OCI-LY1 (cell line): ENCODE measurements around the gene MZB1.

Source experiments
- H2AFZ ChIP-seq: fragments of 200-600 bp; sonication (generic), shearing (Covaris generic); 2 replicates; pipeline ENCODE4 v1.6.0; 2014; ENCODE audit warnings: antibody characterized with exemption, mild to moderate bottlenecking, low read length
- H3F3A ChIP-seq: fragments of 200-600 bp; sonication (generic), shearing (Covaris generic); 2 replicates; pipeline ENCODE4 v1.6.0; 2014; ENCODE audit warnings: mild to moderate bottlenecking, antibody characterized with exemption, low read length, moderate library complexity; ENCODE audit not compliant: insufficient read depth
- H3K27ac ChIP-seq: fragments of 200-600 bp; sonication (generic); 2 replicates; pipeline ENCODE4 v1.5.1; 2014; ENCODE audit warnings: low read length, mixed run types, mild to moderate bottlenecking, low read depth; ENCODE audit not compliant: poor library complexity, severe bottlenecking
- H3K27me3 ChIP-seq: fragments of 200-600 bp; sonication (generic); 2 replicates; pipeline ENCODE4 v1.6.0; 2014; ENCODE audit warnings: antibody characterized with exemption, mild to moderate bottlenecking, low read length, moderate library complexity; ENCODE audit not compliant: insufficient read depth
- H3K36me3 ChIP-seq: fragments of 200-600 bp; sonication (generic); 2 replicates; pipeline ENCODE4 v1.6.1; 2014; ENCODE audit warnings: mild to moderate bottlenecking, antibody characterized with exemption, low read length, moderate library complexity, mixed read lengths; ENCODE audit not compliant: insufficient read depth
- H3K4me1 ChIP-seq: fragments of 200-600 bp; sonication (generic); 2 replicates; pipeline ENCODE4 v1.5.1; 2014; ENCODE audit warnings: mild to moderate bottlenecking, low read length, moderate library complexity; ENCODE audit not compliant: insufficient read depth, severe bottlenecking
- H3K4me2 ChIP-seq: fragments of 200-600 bp; sonication (generic), shearing (Covaris generic); 2 replicates; pipeline ENCODE4 v1.6.1; 2014; ENCODE audit warnings: low read length
- H3K4me3 ChIP-seq: fragments of 200-600 bp; sonication (generic); 2 replicates; pipeline ENCODE4 v1.5.1; 2014; ENCODE audit warnings: low read length, low read depth, mild to moderate bottlenecking, mixed read lengths; ENCODE audit not compliant: poor library complexity, severe bottlenecking
- H3K79me2 ChIP-seq: fragments of 200-600 bp; shearing (Covaris generic); 2 replicates; pipeline ENCODE4 v1.6.1; 2016; ENCODE audit warnings: mixed run types, low read length, mixed read lengths; ENCODE audit not compliant: insufficient read depth
- H3K9ac ChIP-seq: fragments of 200-600 bp; sonication (generic), shearing (Covaris generic); 2 replicates; pipeline ENCODE4 v1.6.1; 2014; ENCODE audit warnings: mild to moderate bottlenecking, low read length, mixed read lengths
- H3K9me2 ChIP-seq: fragments of 200-600 bp; sonication (generic), shearing (Covaris generic); 2 replicates; pipeline ENCODE4 v1.6.1; 2014; ENCODE audit warnings: low read depth, mild to moderate bottlenecking, low read length, mixed read lengths
- H3K9me3 ChIP-seq: fragments of 200-600 bp; shearing (Covaris generic); 2 replicates; pipeline ENCODE4 v1.6.1; 2014; ENCODE audit warnings: low read length, mixed read lengths
- H4K20me1 ChIP-seq: fragments of 200-600 bp; sonication (generic), shearing (Covaris generic); 2 replicates; pipeline ENCODE4 v1.6.0; 2016; ENCODE audit warnings: mild to moderate bottlenecking, low read length; ENCODE audit not compliant: insufficient read depth
- EZH2 ChIP-seq: fragments of 200-600 bp; sonication (generic), shearing (Covaris generic); IDR thresholded peaks from 2 replicates; pipeline ENCODE4 v1.8.0; 2017; ENCODE audit warnings: borderline replicate concordance, mixed run types, mild to moderate bottlenecking, antibody characterized with exemption, low read length, moderate library complexity, mixed read lengths
- TF ChIP-seq, protein P1 (sequence below): fragments of 200-600 bp; sonication (generic), shearing (Covaris generic); IDR thresholded peaks from 2 replicates; pipeline ENCODE4 v1.5.1; 2017; ENCODE audit warnings: mild to moderate bottlenecking, antibody characterized with exemption, low read length, moderate library complexity, mixed read lengths

The MZB1 gene

DNA sequence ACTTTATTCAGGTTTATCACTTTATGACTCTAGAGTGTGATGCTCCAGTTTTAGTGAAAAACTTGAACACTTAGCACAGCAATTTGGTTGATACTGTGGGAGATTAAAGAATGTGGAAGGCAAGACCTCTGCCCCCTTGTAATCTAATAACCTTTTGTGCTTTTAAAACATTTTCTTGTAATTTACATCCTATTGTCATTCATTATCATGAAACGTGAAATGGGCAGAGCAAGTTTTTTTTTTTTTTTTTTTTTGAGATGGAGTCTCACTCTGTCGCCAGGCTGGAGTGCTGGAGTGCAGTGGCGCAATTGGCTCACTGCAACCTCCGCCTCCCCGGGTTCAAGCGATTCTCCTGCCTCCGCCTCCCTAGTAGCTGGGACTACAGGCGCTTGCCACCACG lies 46.2 kb downstream of the MZB1 start:
- Histone ChIP-seq H3K79me2 (peaks cover 61% of the 10 kb centered on the region), H3K9ac (peak overlapping the region; percentile 86), H4K20me1 (no peaks in the 10 kb centered on the region; the same call in 1 of the 2 replicates), H3K4me3 (peak overlapping the region; percentile 89), H3K27me3 (no peaks in the 10 kb centered on the region), H3K4me2 (peak overlapping the region; percentile 94), H3F3A (0 out of 2 replicates have a peak, but pooled peaks cover 9% of the 10 kb centered on the region), H3K9me3 (no peaks in the 10 kb centered on the region), H3K36me3 (peaks cover 23% of the 10 kb centered on the region), H3K27ac (peak overlapping the region; percentile 91), H3K4me1 (peaks cover 40% of the 10 kb centered on the region), H3K9me2 (no peaks in the 10 kb centered on the region), H2AFZ (no peak overlapping the region)
- TF ChIP-seq, protein P1, sequence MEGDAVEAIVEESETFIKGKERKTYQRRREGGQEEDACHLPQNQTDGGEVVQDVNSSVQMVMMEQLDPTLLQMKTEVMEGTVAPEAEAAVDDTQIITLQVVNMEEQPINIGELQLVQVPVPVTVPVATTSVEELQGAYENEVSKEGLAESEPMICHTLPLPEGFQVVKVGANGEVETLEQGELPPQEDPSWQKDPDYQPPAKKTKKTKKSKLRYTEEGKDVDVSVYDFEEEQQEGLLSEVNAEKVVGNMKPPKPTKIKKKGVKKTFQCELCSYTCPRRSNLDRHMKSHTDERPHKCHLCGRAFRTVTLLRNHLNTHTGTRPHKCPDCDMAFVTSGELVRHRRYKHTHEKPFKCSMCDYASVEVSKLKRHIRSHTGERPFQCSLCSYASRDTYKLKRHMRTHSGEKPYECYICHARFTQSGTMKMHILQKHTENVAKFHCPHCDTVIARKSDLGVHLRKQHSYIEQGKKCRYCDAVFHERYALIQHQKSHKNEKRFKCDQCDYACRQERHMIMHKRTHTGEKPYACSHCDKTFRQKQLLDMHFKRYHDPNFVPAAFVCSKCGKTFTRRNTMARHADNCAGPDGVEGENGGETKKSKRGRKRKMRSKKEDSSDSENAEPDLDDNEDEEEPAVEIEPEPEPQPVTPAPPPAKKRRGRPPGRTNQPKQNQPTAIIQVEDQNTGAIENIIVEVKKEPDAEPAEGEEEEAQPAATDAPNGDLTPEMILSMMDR = no peak
- TF ChIP-seq EZH2 = no peak

DNA sequence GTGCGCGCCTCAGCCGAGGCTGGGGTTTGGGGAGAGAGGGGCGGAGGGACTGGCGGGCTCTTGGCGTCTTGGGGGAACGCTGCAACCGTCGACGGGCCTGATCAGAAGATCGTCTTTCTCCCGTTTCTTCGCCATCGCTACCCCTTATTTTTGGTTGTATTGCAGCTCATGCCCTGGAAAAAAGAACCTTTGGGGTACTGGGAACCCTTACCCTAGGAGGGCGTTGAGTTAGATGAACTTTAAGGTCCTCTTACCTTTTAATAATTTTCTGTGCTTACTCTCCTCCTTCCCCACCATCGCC lies 47.3 kb downstream of the MZB1 start:
- Histone ChIP-seq H2AFZ (no peak overlapping the region), H3K9me2 (no peaks in the 10 kb centered on the region), H3K4me1 (peaks cover 40% of the 10 kb centered on the region), H3K79me2 (peaks cover 50% of the 10 kb centered on the region), H3K36me3 (peaks cover 23% of the 10 kb centered on the region), H3K4me2 (peak overlapping the region; percentile 94), H3K27me3 (no peaks in the 10 kb centered on the region), H4K20me1 (no peaks in the 10 kb centered on the region; the same call in 1 of the 2 replicates), H3K27ac (peak overlapping the region; percentile 91), H3F3A (0 out of 2 replicates have a peak, but pooled peaks cover 9% of the 10 kb centered on the region), H3K4me3 (peak overlapping the region; percentile 89), H3K9ac (peak overlapping the region; percentile 86), H3K9me3 (no peaks in the 10 kb centered on the region)
- no peak for TF ChIP-seq EZH2
- TF ChIP-seq, protein P1 = no peak

DNA sequence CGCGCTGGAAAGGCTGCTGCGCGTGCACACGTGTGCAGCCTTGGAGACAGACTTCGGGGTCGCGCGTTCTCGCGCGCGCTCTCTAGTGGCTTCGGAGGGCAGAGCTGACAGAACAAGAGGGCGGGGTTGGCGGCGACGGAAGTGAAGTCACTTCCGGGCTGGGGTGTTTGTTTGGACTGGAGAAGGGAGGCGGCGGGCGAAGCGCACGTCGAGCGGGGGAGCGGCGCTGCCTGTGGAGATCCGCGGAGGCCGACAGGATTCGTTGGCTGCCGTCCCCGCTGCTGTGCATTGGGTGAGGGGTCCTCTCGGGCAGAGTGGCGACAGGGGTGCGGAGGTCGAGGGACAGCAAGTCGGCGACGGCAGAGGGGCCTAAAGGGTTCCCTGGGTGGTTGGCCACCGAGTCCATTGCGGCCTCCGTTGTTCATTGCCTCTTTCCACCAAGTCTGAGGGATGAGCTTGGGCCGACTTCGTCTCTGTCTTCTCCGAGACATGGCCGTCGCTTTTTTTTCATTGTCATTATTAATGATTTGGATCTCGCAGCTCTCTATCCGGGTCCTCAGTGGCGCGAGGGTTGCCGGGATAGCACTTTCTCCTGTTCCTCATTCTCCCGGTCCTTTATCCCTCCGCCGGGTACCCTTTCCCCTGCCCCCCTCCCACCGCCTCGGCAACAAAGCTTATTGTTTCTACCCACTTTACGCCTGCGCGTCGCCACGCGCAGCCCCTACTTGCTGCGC lies 47.9 kb downstream of the MZB1 start, which contains the start of gene PAIP2:
TSS of gene PAIP2 (plus strand) at position 166 of the 734 bp plus-strand sequence. CDS start 21,931 bp downstream, outside the sequence.
- peak within 1 kb of the TSS; percentile 24; the same call in 1 of the 2 replicates for H2AFZ ChIP-seq
- peaks cover 19% of the 10 kb centered on the region for H3K36me3 ChIP-seq
- 0 out of 2 replicates have a peak, but pooled peaks cover 9% of the 10 kb centered on the region for H3F3A ChIP-seq
- peaks cover 45% of the 10 kb centered on the region for H3K79me2 ChIP-seq
- H3K4me2 ChIP-seq = peak within 1 kb of the TSS; percentile 94
- TF ChIP-seq, protein P1 = peak; percentile 76
- TF ChIP-seq EZH2 = no peak
- peak within 1 kb of the TSS; percentile 89 for H3K4me3 ChIP-seq
- H3K9ac ChIP-seq = peak within 1 kb of the TSS; percentile 86
- H4K20me1 ChIP-seq = no peaks in the 10 kb centered on the region; the same call in 1 of the 2 replicates
- H3K9me2 ChIP-seq = no peaks in the 10 kb centered on the region
- peaks cover 42% of the 10 kb centered on the region for H3K4me1 ChIP-seq
- no peaks in the 10 kb centered on the region for H3K27me3 ChIP-seq
- H3K9me3 ChIP-seq = no peaks in the 10 kb centered on the region
- peak within 1 kb of the TSS; percentile 91 for H3K27ac ChIP-seq
